ENCODE results near the gene TARS1.

DNA sequence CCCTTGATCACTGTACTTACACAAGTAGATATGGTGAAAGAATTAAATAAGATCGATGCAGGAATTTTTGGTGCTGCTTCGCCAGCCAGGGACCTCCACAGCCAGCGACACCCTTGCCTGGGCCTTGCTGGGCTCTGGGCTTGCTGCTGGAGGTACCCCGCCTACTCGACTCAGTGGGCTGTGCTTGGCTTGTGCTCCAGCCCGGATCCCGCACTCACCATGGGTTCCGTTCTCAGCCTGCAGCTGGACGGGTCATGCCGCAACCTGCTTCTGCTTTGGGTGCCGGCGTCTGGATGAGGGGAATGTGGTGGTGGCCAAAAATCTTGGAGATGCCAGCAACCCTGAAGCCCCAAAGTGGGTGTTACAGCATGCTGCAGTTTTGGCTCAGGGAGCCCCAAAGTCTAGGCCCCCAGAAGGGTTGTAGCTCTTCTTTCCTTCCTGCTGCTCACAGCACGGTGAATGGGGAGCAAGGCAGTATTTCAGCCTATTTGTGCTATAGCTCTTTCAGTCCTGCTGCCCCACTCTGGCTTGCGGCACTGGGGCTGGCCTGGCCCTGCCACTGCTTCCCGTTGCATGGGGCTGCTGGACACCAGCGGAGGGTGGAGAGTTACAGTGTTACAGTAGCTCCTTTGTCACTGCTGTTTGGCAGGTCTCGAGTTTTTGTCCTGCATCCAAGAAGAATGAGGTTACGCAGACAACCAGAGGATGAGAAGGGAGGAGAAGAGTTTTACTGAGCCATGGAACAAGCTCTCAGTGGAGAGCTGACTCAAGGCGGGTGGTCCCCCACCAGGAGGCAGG is 48.0 kb downstream of the TARS1 start:
- TF ChIP-seq, protein P1, sequence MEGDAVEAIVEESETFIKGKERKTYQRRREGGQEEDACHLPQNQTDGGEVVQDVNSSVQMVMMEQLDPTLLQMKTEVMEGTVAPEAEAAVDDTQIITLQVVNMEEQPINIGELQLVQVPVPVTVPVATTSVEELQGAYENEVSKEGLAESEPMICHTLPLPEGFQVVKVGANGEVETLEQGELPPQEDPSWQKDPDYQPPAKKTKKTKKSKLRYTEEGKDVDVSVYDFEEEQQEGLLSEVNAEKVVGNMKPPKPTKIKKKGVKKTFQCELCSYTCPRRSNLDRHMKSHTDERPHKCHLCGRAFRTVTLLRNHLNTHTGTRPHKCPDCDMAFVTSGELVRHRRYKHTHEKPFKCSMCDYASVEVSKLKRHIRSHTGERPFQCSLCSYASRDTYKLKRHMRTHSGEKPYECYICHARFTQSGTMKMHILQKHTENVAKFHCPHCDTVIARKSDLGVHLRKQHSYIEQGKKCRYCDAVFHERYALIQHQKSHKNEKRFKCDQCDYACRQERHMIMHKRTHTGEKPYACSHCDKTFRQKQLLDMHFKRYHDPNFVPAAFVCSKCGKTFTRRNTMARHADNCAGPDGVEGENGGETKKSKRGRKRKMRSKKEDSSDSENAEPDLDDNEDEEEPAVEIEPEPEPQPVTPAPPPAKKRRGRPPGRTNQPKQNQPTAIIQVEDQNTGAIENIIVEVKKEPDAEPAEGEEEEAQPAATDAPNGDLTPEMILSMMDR (IDR thresholded peaks at IDR 0.05 in 8 of 11, conservative IDR thresholded peaks at IDR 0.05 in 3 of 11) = no peak
- TF ChIP-seq POLR2A (IDR thresholded peaks at IDR 0.05) (no peak), POLR2AphosphoS5 (IDR thresholded peaks at IDR 0.05) (no peak)
